HepG2 (cell line): ENCODE measurements around the gene TOLLIP. TPM values are rescaled to one million over a fixed set of nuclear protein-coding genes. Genes with fewer than 3 reads are reported as not detected.

Experiments used
- ATF7 ChIP-seq, 2 experiments: fragments of 450-650 bp in 1 of 2; sonication (generic) in 1 of 2; formaldehyde crosslinking in 1 of 2; IDR thresholded peaks; 2 replicates each; pipeline versions ENCODE4 v1.4.0 to v1.6.1; 2016 to 2020; ENCODE audit warnings: antibody characterized with exemption in 1 of 2, mild to moderate bottlenecking in 1 of 2, missing genetic modification reagents in 1 of 2
- BRD4 ChIP-seq: sonication (generic); formaldehyde crosslinking; IDR thresholded peaks from 2 replicates; pipeline ENCODE4 v1.4.0; 2020; ENCODE audit warnings: missing genetic modification reagents
- CEBPZ ChIP-seq: IDR thresholded peaks from 2 replicates; pipeline ENCODE4 v1.6.1; 2012; ENCODE audit warnings: low read length, improper control_type of control experiment
- CHD4 ChIP-seq: fragments of 200-600 bp; sonication (generic); IDR thresholded peaks from 2 replicates; pipeline ENCODE4 v1.7.0; 2017; ENCODE audit warnings: mild to moderate bottlenecking, low read length, borderline replicate concordance
- FOXA1 ChIP-seq, 2 experiments: fragments of 450-650 bp in 1 of 2; sonication (generic) in 1 of 2; formaldehyde crosslinking in 1 of 2; IDR thresholded peaks; 2 replicates each; pipeline versions ENCODE4 v1.4.0 to v1.6.1; 2016 to 2020; ENCODE audit warnings: missing genetic modification reagents in 1 of 2
- FOXC1 ChIP-seq: sonication (generic); formaldehyde crosslinking; IDR thresholded peaks from 2 replicates; pipeline ENCODE4 v1.8.0; 2022; ENCODE audit warnings: mild to moderate bottlenecking, missing genetic modification reagents, borderline replicate concordance
- FOXK1 ChIP-seq: sonication (generic); formaldehyde crosslinking; IDR thresholded peaks from 2 replicates; pipeline ENCODE4 v1.4.0; 2020; ENCODE audit warnings: low read depth, missing genetic modification reagents, borderline replicate concordance
- IRX3 ChIP-seq: sonication (generic); formaldehyde crosslinking; IDR thresholded peaks from 2 replicates; pipeline ENCODE4 v1.8.1; 2023; ENCODE audit warnings: mild to moderate bottlenecking, low read depth, missing genetic modification reagents, borderline replicate concordance
- KDM5A ChIP-seq: fragments of 200-600 bp; sonication (generic); IDR thresholded peaks from 2 replicates; pipeline ENCODE4 v1.7.0; 2018; ENCODE audit warnings: antibody characterized with exemption, mild to moderate bottlenecking, low read length, borderline replicate concordance
- PRDM4 ChIP-seq: sonication (generic); formaldehyde crosslinking; IDR thresholded peaks from 2 replicates; pipeline ENCODE4 v1.9.0; 2021; ENCODE audit warnings: missing genetic modification reagents, borderline replicate concordance
- SMARCE1 ChIP-seq: fragments of 450-650 bp; IDR thresholded peaks from 2 replicates; pipeline ENCODE4 v1.6.1; 2017; ENCODE audit warnings: borderline replicate concordance
- YEATS2 ChIP-seq: sonication (generic); formaldehyde crosslinking; IDR thresholded peaks from 2 replicates; pipeline ENCODE4 v1.4.0; 2020; ENCODE audit warnings: missing genetic modification reagents, borderline replicate concordance
- ZC3H13 ChIP-seq: sonication (generic); formaldehyde crosslinking; IDR thresholded peaks from 2 replicates; pipeline ENCODE4 v1.8.1; 2023; ENCODE audit warnings: mild to moderate bottlenecking, missing genetic modification reagents, moderate library complexity
- ZEB1 ChIP-seq: IDR thresholded peaks from 2 replicates; pipeline ENCODE4 v1.6.1; 2012; ENCODE audit warnings: mild to moderate bottlenecking, low read depth, inconsistent platforms; ENCODE audit not compliant: insufficient replicate concordance
- ZFY ChIP-seq: sonication (generic); formaldehyde crosslinking; IDR thresholded peaks from 2 replicates; pipeline ENCODE4 v1.4.0; 2020; ENCODE audit warnings: missing genetic modification reagents
- ZMYM2 ChIP-seq: sonication (generic); formaldehyde crosslinking; IDR thresholded peaks from 2 replicates; pipeline ENCODE4 v1.8.0; 2022; ENCODE audit warnings: mild to moderate bottlenecking, missing genetic modification reagents
- ZNF788 ChIP-seq: sonication (generic); formaldehyde crosslinking; IDR thresholded peaks from 2 replicates; pipeline ENCODE4 v1.5.0; 2020; ENCODE audit warnings: mild to moderate bottlenecking, missing genetic modification reagents, borderline replicate concordance
- polyA plus RNA-seq, 8 experiments: library from polyadenylated mRNA; depleted of rRNA in 3 of 8; stranded (reverse) in 7 of 8; unstranded in 1 of 8; fragments of >200 nt; fragmentation: Illumina TruSeq in 4 of 8; extraction: Trizol in 4 of 8; gene quantifications; 2 replicates each; pipeline versions ENCODE4 v1.2.1 to v1.2.3, GENCODE V29; 2011 to 2016; ENCODE audit warnings: low read depth in 4 of 8, missing spikeins in 1 of 8, mixed read lengths in 1 of 8; ENCODE audit not compliant: insufficient read depth in 1 of 8
- total RNA-seq, 5 experiments: library from RNA; depleted of rRNA; stranded (reverse); fragments of >200 nt; fragmentation: Illumina TruSeq; extraction: Trizol; gene quantifications; 2 replicates each; pipeline ENCODE4 v1.2.3, GENCODE V29; 2016; ENCODE audit warnings: low read depth in 1 of 5
- TF ChIP-seq, protein P1 (sequence below): sonication (generic); formaldehyde crosslinking; conservative IDR thresholded peaks from 2 replicates; pipeline ENCODE4 v1.4.0; 2020; ENCODE audit warnings: mild to moderate bottlenecking, missing genetic modification reagents, moderate library complexity

The TOLLIP gene
- total and polyA plus RNA-seq, 2 of the 13 experiments (the other 11 are each of a cell fraction or from before 2014, with no cell fraction given) = 25.9 to 47.5 TPM

GRCh38 chr11:1304380-1304779 lies 5.1 kb downstream of the TOLLIP start (continued):
- no peak for TF ChIP-seq ZMYM2 (CRISPR knock-in tag)
- TF ChIP-seq FOXC1 (CRISPR knock-in tag) = peak; percentile 38; the same call in 1 of the 2 replicates
- TF ChIP-seq IRX3 (CRISPR knock-in tag) = no peak
- TF ChIP-seq ZC3H13 = no peak
- TF ChIP-seq FOXK1 = peak; percentile 55; the same call in 1 of the 2 replicates
- peak; percentile 13; the same call in 1 of the 2 replicates for TF ChIP-seq YEATS2 (CRISPR knock-in tag)
- TF ChIP-seq PRDM4 = no peak
- TF ChIP-seq ZNF788 (CRISPR knock-in tag) = peak; percentile 31; the same call in 1 of the 2 replicates
- TF ChIP-seq CHD4 = 0 out of 2 replicates have a peak, but pooled peaks have one; percentile 12
- peak; percentile 15; the same call in 1 of the 2 replicates for TF ChIP-seq ZFY (CRISPR knock-in tag)
- peak; percentile 77 for TF ChIP-seq BRD4 (CRISPR knock-in tag)
- TF ChIP-seq ZEB1 = no peak
- TF ChIP-seq CEBPZ = no peak
- no peak for TF ChIP-seq ATF7 (IDR thresholded peaks at IDR 0.05)
- TF ChIP-seq ATF7 (CRISPR knock-in tag; IDR thresholded peaks at IDR 0.05) = no peak
- no peak for TF ChIP-seq SMARCE1
- TF ChIP-seq FOXA1 (IDR thresholded peaks at IDR 0.05) = no peak
- peak; percentile 65 for TF ChIP-seq FOXA1 (CRISPR knock-in tag; IDR thresholded peaks at IDR 0.05)
- TF ChIP-seq, protein P1, sequence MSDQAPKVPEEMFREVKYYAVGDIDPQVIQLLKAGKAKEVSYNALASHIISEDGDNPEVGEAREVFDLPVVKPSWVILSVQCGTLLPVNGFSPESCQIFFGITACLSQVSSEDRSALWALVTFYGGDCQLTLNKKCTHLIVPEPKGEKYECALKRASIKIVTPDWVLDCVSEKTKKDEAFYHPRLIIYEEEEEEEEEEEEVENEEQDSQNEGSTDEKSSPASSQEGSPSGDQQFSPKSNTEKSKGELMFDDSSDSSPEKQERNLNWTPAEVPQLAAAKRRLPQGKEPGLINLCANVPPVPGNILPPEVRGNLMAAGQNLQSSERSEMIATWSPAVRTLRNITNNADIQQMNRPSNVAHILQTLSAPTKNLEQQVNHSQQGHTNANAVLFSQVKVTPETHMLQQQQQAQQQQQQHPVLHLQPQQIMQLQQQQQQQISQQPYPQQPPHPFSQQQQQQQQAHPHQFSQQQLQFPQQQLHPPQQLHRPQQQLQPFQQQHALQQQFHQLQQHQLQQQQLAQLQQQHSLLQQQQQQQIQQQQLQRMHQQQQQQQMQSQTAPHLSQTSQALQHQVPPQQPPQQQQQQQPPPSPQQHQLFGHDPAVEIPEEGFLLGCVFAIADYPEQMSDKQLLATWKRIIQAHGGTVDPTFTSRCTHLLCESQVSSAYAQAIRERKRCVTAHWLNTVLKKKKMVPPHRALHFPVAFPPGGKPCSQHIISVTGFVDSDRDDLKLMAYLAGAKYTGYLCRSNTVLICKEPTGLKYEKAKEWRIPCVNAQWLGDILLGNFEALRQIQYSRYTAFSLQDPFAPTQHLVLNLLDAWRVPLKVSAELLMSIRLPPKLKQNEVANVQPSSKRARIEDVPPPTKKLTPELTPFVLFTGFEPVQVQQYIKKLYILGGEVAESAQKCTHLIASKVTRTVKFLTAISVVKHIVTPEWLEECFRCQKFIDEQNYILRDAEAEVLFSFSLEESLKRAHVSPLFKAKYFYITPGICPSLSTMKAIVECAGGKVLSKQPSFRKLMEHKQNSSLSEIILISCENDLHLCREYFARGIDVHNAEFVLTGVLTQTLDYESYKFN = peak; percentile 90
- 0 out of 2 replicates have a peak, but pooled peaks have one; percentile 11 for TF ChIP-seq KDM5A
